Stimulated activated naive CD8-positive, alpha-beta T cell treated with anti-CD3 and anti-CD28 coated beads, Interleukin-15, Interleukin-2, amounts not matched to agents 100 ng/mL and 50 ng/mL, for 24 hours (primary cell): ENCODE results near the gene CILP2.

Source experiments
- H3K27ac Mint-ChIP-seq: one replicate; pipeline ENCODE4 v1.8.0; 2021; ENCODE audit warnings: mild to moderate bottlenecking, mixed read lengths
- H3K27me3 Mint-ChIP-seq: one replicate; pipeline ENCODE4 v1.8.0; 2021; ENCODE audit warnings: mixed read lengths
- H3K36me3 Mint-ChIP-seq: one replicate; pipeline ENCODE4 v1.8.0; 2021; ENCODE audit warnings: low read depth, mixed read lengths
- H3K4me1 Mint-ChIP-seq: one replicate; pipeline ENCODE4 v1.8.0; 2021; ENCODE audit warnings: low read depth, mixed read lengths
- H3K4me3 Mint-ChIP-seq: one replicate; pipeline ENCODE4 v1.8.0; 2021; ENCODE audit warnings: mild to moderate bottlenecking, mixed read lengths
- H3K9me3 Mint-ChIP-seq: one replicate; pipeline ENCODE4 v1.8.0; 2021; ENCODE audit warnings: mixed read lengths

Gene CILP2

GRCh38 chr19:19554074-19555023 is 16.3 kb downstream of the CILP2 start:
- H3K27ac Mint-ChIP-seq, result no peak overlapping the region
- H3K4me3 Mint-ChIP-seq, result no peak overlapping the region
- no peaks in the 10 kb centered on the region for H3K36me3 Mint-ChIP-seq
- no peaks in the 10 kb centered on the region for H3K9me3 Mint-ChIP-seq
- H3K4me1 Mint-ChIP-seq, result no peaks in the 10 kb centered on the region
- H3K27me3 Mint-ChIP-seq, result no peaks in the 10 kb centered on the region

- H3K27me3 Mint-ChIP-seq, result no peaks in the 10 kb centered on the region
- H3K9me3 Mint-ChIP-seq, result no peaks in the 10 kb centered on the region
- H3K4me3 Mint-ChIP-seq, result no peak overlapping the region
- peaks cover 5% of the 10 kb centered on the region for H3K36me3 Mint-ChIP-seq
- H3K4me1 Mint-ChIP-seq, result no peaks in the 10 kb centered on the region
- no peak overlapping the region for H3K27ac Mint-ChIP-seq
Observed at GRCh38 chr19:19558055-19558454, 20.0 kb downstream of the CILP2 start.

DNA sequence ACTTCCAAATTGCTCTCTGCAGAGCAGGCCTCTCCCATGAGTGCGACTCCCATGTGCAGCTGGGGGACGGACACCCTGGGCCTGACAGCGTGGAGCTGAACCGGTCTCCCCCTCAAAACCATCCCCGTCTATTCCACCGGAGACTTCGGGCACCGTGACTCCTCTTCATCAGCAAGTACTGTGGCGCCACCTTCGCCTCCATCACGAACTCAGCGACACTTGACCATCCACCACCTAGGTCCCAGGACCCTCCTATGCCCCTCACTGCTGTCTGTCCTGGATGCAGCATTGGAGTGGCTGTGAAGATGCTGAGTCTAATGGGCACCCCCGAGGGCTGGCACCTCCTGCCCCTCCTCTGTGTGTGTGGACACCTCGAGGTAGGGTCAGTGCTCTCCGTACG is 20.6 kb downstream of the CILP2 start:
- Mint-ChIP-seq H3K4me3 (no peak overlapping the region), H3K9me3 (no peaks in the 10 kb centered on the region), H3K36me3 (peaks cover 5% of the 10 kb centered on the region), H3K4me1 (no peaks in the 10 kb centered on the region), H3K27me3 (no peaks in the 10 kb centered on the region), H3K27ac (no peak overlapping the region)

- peaks cover 13% of the 10 kb centered on the region for H3K36me3 Mint-ChIP-seq
- no peaks in the 10 kb centered on the region for H3K4me1 Mint-ChIP-seq
- no peaks in the 10 kb centered on the region for H3K27me3 Mint-ChIP-seq
- H3K27ac Mint-ChIP-seq, result no peak overlapping the region
- no peak overlapping the region for H3K4me3 Mint-ChIP-seq
- no peaks in the 10 kb centered on the region for H3K9me3 Mint-ChIP-seq
Observed at GRCh38 chr19:19559931-19560330, 21.9 kb downstream of the CILP2 start.

DNA sequence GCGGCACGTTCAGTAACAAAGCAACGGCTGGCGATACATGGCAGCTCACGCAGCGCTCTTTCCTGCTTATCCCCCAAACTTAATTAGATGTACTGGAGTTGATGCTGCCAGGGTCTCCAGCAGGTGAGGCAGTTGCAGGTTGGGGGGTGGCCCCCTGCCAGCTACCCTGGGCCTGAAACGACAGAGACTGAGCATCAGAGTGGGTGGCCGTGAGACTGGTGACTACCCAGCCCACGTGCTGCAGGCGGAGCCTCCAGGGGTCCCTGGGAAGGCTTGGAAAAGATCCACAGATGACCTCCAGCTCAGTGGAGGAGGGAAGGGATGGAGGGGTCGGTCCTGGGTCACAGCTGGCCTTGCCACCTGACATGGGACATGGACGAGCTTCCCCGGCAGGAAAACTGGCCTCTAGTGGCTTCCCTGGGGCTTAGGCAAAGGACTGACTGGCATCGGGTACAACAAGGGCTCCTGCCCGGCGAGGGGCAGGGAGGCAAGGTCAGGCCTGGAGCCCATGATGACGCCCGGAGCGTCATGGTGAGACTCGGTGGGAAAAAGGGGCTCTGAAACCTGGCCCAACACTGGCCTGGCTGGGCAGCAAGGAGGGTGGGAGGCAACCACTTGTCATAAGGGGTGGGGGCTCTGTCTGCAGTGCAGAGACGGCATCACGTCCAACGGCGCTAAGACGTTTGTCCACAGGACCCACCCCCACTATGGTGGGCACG is 24.0 kb downstream of the CILP2 start:
- Mint-ChIP-seq H3K4me3 (no peak overlapping the region), H3K27ac (no peak overlapping the region), H3K27me3 (no peaks in the 10 kb centered on the region), H3K36me3 (peaks cover 17% of the 10 kb centered on the region), H3K9me3 (no peaks in the 10 kb centered on the region), H3K4me1 (no peaks in the 10 kb centered on the region)

GRCh38 chr19:19562665-19563347 is 24.7 kb downstream of the CILP2 start:
- H3K4me1 Mint-ChIP-seq, result no peaks in the 10 kb centered on the region
- no peak overlapping the region for H3K27ac Mint-ChIP-seq
- H3K36me3 Mint-ChIP-seq, result peaks cover 17% of the 10 kb centered on the region
- no peaks in the 10 kb centered on the region for H3K27me3 Mint-ChIP-seq
- no peak overlapping the region for H3K4me3 Mint-ChIP-seq
- no peaks in the 10 kb centered on the region for H3K9me3 Mint-ChIP-seq

- H3K27me3 Mint-ChIP-seq, result no peaks in the 10 kb centered on the region
- peaks cover 17% of the 10 kb centered on the region for H3K36me3 Mint-ChIP-seq
- H3K27ac Mint-ChIP-seq, result no peak overlapping the region
Observed at GRCh38 chr19:19563348-19563848, 25.3 kb downstream of the CILP2 start.

GRCh38 chr19:19566306-19566705 is 28.2 kb downstream of the CILP2 start:
- Mint-ChIP-seq H3K9me3 (no peaks in the 10 kb centered on the region), H3K4me1 (peaks cover 6% of the 10 kb centered on the region), H3K4me3 (no peak overlapping the region), H3K27ac (no peak overlapping the region), H3K36me3 (peaks cover 22% of the 10 kb centered on the region), H3K27me3 (no peaks in the 10 kb centered on the region)

More at GRCh38 chr19:19563348-19563848, 25.3 kb downstream of the CILP2 start:
- Mint-ChIP-seq H3K9me3 (no peaks in the 10 kb centered on the region), H3K4me3 (no peak overlapping the region), H3K4me1 (no peaks in the 10 kb centered on the region)

DNA sequence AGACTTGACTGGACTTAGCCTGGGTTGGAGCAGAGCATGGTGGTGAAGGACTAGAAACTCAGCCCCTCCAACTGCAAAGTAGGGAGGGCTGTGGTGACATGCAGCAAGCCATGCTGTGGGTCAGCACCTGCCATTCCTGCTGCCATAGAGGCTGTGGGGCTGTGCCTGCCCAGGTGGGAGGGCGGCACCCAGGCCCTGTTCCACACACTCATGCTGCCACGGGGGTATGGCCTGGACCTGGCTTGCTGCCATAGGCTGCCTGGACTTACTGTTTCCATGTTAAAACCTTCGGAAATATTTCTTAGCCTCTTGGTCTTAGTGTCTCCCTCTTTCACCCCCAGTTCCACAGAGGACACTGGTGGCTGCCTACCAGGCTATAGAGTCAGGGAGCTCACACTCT is 29.3 kb downstream of the CILP2 start:
- Mint-ChIP-seq H3K4me1 (peaks cover 6% of the 10 kb centered on the region), H3K27me3 (no peaks in the 10 kb centered on the region), H3K36me3 (peaks cover 17% of the 10 kb centered on the region), H3K27ac (no peak overlapping the region), H3K9me3 (no peaks in the 10 kb centered on the region), H3K4me3 (no peak overlapping the region)

GRCh38 chr19:19568802-19569756 is 31.0 kb downstream of the CILP2 start:
- no peaks in the 10 kb centered on the region for H3K27me3 Mint-ChIP-seq
- peaks cover 6% of the 10 kb centered on the region for H3K4me1 Mint-ChIP-seq
- H3K9me3 Mint-ChIP-seq, result no peaks in the 10 kb centered on the region
- H3K27ac Mint-ChIP-seq, result no peak overlapping the region
- H3K4me3 Mint-ChIP-seq, result no peak overlapping the region
- peaks cover 17% of the 10 kb centered on the region for H3K36me3 Mint-ChIP-seq

DNA sequence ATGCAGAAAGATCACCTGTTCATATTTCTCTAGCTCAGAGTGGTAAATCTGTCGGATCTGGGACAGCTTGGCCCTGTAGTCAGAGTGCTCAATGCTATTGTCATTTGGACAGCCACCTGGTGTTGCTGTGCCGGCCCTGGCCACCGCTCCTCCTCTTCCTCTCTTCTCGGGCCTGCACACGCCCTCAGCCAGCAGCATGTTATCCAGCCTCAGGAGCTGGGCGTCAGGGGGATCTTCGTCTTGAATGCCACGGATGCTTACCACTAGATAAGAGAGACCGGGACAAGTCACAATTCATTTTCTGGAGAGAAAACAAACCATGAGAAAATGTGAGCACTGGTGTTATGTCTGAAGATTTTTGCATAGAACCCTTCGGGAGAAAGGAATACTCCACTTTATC is 32.5 kb downstream of the CILP2 start:
- H3K27me3 Mint-ChIP-seq, result no peaks in the 10 kb centered on the region
- peaks cover 5% of the 10 kb centered on the region for H3K36me3 Mint-ChIP-seq
- H3K27ac Mint-ChIP-seq, result no peak overlapping the region
- no peak overlapping the region for H3K4me3 Mint-ChIP-seq
- no peaks in the 10 kb centered on the region for H3K9me3 Mint-ChIP-seq
- H3K4me1 Mint-ChIP-seq, result peaks cover 6% of the 10 kb centered on the region

GRCh38 chr19:19571071-19571786 is 33.2 kb downstream of the CILP2 start:
- Mint-ChIP-seq H3K36me3 (peaks cover 5% of the 10 kb centered on the region), H3K4me3 (no peak overlapping the region), H3K27ac (no peak overlapping the region)

DNA sequence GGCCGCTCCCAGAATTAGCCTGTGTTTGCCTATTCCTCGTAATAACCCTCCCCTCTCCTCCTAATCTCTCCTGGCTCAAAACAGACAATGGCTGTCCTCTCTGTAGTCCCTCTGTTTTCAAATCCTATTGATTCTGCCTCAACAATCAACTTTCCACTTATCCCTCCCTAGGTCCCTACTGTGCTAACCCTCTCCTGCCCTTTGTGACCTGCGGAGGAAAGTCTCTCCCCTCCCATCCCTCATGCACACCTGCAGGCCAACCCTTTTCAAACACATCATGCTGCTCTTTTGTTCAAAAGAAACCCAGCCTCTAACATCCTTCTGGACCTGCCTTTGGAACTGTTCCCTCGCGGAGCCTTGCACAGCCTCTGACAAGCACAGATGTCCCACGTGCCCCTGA is 37.3 kb downstream of the CILP2 start:
- no peaks in the 10 kb centered on the region for H3K36me3 Mint-ChIP-seq
- H3K4me3 Mint-ChIP-seq, result no peak overlapping the region
- no peaks in the 10 kb centered on the region for H3K27me3 Mint-ChIP-seq
- H3K9me3 Mint-ChIP-seq, result no peaks in the 10 kb centered on the region
- peak overlapping the region; percentile 24 for H3K27ac Mint-ChIP-seq
- H3K4me1 Mint-ChIP-seq, result no peaks in the 10 kb centered on the region

More at GRCh38 chr19:19571071-19571786, 33.2 kb downstream of the CILP2 start:
- Mint-ChIP-seq H3K27me3 (no peaks in the 10 kb centered on the region), H3K9me3 (no peaks in the 10 kb centered on the region), H3K4me1 (peaks cover 6% of the 10 kb centered on the region)
